ENCODE results near the gene SLC13A4. TPM values are rescaled to one million over a fixed set of nuclear protein-coding genes. Genes with fewer than 3 reads are reported as not detected.

The SLC13A4 gene
- total and polyA plus RNA-seq, 2 of the 4 experiments (the other 2 are of a cell fraction): 0.10 TPM; not detected in 1

DNA sequence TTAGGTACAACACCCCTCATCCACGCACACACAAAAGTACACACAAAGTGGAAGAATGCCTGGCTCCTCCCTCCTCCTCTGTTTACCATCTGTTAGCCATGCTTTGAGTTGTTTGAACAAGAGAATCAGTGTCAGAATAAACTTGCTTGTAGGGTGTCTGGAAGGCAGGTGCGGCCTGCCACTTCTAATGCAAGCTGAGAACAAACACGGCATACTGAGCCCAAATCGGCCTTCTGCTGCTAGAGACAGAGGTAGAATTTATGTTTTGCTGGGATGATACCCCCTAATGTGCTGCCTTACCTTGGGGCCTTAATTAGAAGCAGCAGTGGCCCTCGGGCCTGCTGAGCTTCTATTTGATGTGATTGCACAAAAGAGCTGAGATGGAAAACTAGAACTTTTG, 45.5 kb upstream of the SLC13A4 start:
- Histone ChIP-seq H2AK5ac (ENCODE audit: low read depth, low read length) (peak overlapping the region; percentile 90), H2BK15ac (ENCODE audit: low read depth, low read length) (peak overlapping the region; percentile 38; the same call in 2 of the 3 replicates), H3K4me3 (ENCODE audit: insufficient read depth, low read depth, low read length) (no peak overlapping the region), H3K56ac (ENCODE audit: extremely low read depth, insufficient read depth, low read length) (no peak overlapping the region), H3K27ac (ENCODE audit: insufficient read depth, low read length) (no peak overlapping the region), H3K4me1 (ENCODE audit: control insufficient read depth, insufficient read depth, low read length) (peaks cover 16% of the 10 kb centered on the region), H2AK9ac (replicated peaks; ENCODE audit: low read depth, low read length, poor library complexity) (peak overlapping the region; percentile 9), H4K20me1 (ENCODE audit: insufficient read depth, low read length) (no peaks in the 10 kb centered on the region), H3K79me1 (ENCODE audit: low read depth in 1 of 2, low read length in 2 of 2) (0 out of 4 replicates have a peak, but pooled peaks cover 0 to 3% of the 10 kb centered on the region in 2 experiments), H3K14ac (replicated peaks; ENCODE audit: low read depth, low read length) (peak overlapping the region; percentile 0; the same call in 1 of the 2 replicates), H3K27me3 (ENCODE audit: control insufficient read depth, insufficient read depth, low read length) (no peaks in the 10 kb centered on the region), H2AFZ (replicated peaks; ENCODE audit: low read length, poor library complexity) (peak overlapping the region; percentile 24), H3K36me3 (ENCODE audit: control insufficient read depth, insufficient read depth, low read length) (no peaks in the 10 kb centered on the region), H4K91ac (ENCODE audit: insufficient read depth, low read depth, low read length) (peak overlapping the region; percentile 13), H2BK120ac (ENCODE audit: low read depth, low read length) (peak overlapping the region; percentile 47), H3K23ac (ENCODE audit: low read depth, low read length) (peak overlapping the region; percentile 31; the same call in 1 of the 2 replicates), H3K9ac (ENCODE audit: low read depth, low read length) (no peak overlapping the region), H3K4ac (ENCODE audit: low read depth, low read length) (peak overlapping the region; percentile 81), H4K8ac (ENCODE audit: low read depth in 2 of 2, low read length in 2 of 2) (peak overlapping the region; percentile 22 to 27; a peak in 2 of 4 replicates), H3K9me1 (ENCODE audit: insufficient read depth, low read length) (peaks cover 18% of the 10 kb centered on the region), H3K9me3 (ENCODE audit: control insufficient read depth, insufficient read depth, low read length) (peaks cover 4% of the 10 kb centered on the region; the same call in 1 of the 2 replicates), H4K5ac (ENCODE audit: low read depth, low read length) (peak overlapping the region; percentile 32; the same call in 1 of the 2 replicates), H2BK5ac (ENCODE audit: low read depth, low read length, poor library complexity, severe bottlenecking) (peak overlapping the region; percentile 46), H3K18ac (ENCODE audit: low read depth, low read length) (peak overlapping the region; percentile 60; the same call in 1 of the 2 replicates), H2BK20ac (ENCODE audit: low read depth, low read length) (peak overlapping the region; percentile 88; the same call in 1 of the 2 replicates), H3K4me2 (ENCODE audit: low read depth, low read length) (no peak overlapping the region)
- no peak for ATAC-seq (ENCODE audit: low read depth)
- POLR2A ChIA-PET (ENCODE audit: unreplicated experiment): interaction anchor here (0.6 kb wide), 1 partner anchor 1381 kb away, joined by 5 read pairs; no protein-coding TSS in a partner anchor
- dilution Hi-C loops (cut with HindIII; ENCODE audit: low sequenced_read_pairs, unreplicated experiment): no loop called here
- intact Hi-C loops (cut with micrococcal nuclease): no loop called here
- in situ Hi-C loops (cut with MboI; ENCODE audit: low sequenced_read_pairs): no loop called here
- no CpG with 5 or more reads among the region's 5 CpGs for WGBS, 2 experiments (ENCODE audit: extremely low coverage in 2 of 2, insufficient read length in 1 of 2)
- CTCF ChIA-PET: interaction anchor here (1.0 kb wide), 2 partner anchors 17 to 101 kb away, joined by 3 read pairs; no protein-coding TSS in a partner anchor
- DNase-seq: peak; percentile 15
- TF ChIP-seq FOS (IDR thresholded peaks at IDR 0.05; ENCODE audit: low read depth, low read length) (no peak), RCOR1 (IDR thresholded peaks at IDR 0.05; ENCODE audit: insufficient replicate concordance, low read length) (no peak), MAFK (IDR thresholded peaks at IDR 0.05; ENCODE audit: low read depth, low read length) (no peak), SMC3 (IDR thresholded peaks at IDR 0.05; ENCODE audit: low read depth, low read length) (no peak), NFE2L2 (IDR thresholded peaks at IDR 0.05; ENCODE audit: low read depth, low read length) (no peak), MAZ (IDR thresholded peaks at IDR 0.05; ENCODE audit: borderline replicate concordance, low read depth, low read length) (no peak), BHLHE40 (IDR thresholded peaks at IDR 0.05; ENCODE audit: low read depth, low read length) (no peak), RFX5 (IDR thresholded peaks at IDR 0.05; ENCODE audit: low read depth, low read length) (no peak)
- TF ChIP-seq, protein P1, sequence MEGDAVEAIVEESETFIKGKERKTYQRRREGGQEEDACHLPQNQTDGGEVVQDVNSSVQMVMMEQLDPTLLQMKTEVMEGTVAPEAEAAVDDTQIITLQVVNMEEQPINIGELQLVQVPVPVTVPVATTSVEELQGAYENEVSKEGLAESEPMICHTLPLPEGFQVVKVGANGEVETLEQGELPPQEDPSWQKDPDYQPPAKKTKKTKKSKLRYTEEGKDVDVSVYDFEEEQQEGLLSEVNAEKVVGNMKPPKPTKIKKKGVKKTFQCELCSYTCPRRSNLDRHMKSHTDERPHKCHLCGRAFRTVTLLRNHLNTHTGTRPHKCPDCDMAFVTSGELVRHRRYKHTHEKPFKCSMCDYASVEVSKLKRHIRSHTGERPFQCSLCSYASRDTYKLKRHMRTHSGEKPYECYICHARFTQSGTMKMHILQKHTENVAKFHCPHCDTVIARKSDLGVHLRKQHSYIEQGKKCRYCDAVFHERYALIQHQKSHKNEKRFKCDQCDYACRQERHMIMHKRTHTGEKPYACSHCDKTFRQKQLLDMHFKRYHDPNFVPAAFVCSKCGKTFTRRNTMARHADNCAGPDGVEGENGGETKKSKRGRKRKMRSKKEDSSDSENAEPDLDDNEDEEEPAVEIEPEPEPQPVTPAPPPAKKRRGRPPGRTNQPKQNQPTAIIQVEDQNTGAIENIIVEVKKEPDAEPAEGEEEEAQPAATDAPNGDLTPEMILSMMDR (conservative IDR thresholded peaks at IDR 0.05; ENCODE audit: low read depth, low read length): no peak
- no TSS peak for BruUV-seq (replicated peaks)

Measured in IMR-90 (cell line).